HG02763 (cell line): ENCODE results near the gene ZDHHC11B.
A peak's percentile ranks its signal among the peaks of the same experiment; 100 is the strongest.
"Not testable (repeated sequence)": the region's sequence is repeated elsewhere in the genome, so short reads cannot be mapped to it uniquely, and the experiment has no call there.

Experiments used
- ATAC-seq: cut with Tn5 transposase; IDR thresholded peaks from one replicate; pipeline ENCODE4 v1.9.1; 2021; ENCODE audit warnings: mild to moderate bottlenecking, moderate library complexity; ENCODE audit not compliant: unreplicated experiment

ZDHHC11B gene, protein sequence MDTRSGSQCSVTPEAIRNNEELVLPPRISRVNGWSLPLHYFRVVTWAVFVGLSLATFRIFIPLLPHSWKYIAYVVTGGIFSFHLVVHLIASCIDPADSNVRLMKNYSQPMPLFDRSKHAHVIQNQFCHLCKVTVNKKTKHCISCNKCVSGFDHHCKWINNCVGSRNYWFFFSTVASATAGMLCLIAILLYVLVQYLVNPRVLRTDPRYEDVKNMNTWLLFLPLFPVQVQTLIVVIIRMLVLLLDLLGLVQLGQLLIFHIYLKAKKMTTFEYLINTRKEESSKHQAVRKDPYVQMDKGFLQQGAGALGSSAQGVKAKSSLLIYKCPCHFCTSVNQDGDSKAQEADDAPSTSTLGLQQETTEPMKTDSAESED

DNA sequence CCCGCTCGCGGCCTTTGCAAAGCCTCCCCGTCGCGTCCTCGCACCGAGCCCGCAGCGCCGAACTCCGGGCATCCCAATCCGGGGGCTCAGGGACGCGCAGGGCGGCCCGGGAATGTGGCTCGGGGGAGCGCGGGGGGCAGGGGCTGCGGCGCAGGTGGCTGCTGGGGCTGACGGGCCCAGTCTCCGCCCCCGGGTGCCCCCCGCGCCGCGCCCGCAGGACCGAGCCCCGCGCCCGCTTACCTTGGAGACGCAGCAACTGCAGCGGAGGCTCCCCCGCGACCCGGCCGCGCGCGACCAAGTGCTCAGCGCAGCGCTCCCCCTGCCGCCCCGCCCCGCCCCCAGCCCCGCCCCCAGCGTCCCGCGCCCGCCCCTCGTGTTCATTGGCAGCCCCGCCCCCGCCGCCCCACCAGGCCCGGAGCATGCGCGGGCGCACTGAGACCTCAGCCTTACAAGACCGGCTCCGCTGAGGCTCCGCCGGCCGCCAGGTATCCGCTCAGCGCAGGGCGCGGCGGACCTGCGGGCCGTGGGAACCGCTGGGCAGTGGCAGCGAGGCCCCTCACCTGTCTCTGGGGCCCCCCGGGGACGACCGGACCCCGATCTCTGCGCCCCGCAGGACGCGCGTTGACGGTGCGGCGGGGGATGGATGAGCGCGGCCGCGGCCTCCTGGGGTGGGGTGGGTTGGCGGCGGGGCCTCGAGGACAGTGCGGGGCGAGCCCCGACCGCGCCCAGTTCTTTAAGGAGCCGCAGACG is at the start of gene ZDHHC11B:
Gene ZDHHC11B, minus strand, starts transcription at position 302 of the 750 bp plus-strand sequence. CDS start 17,810 bp downstream, outside the sequence.
- peak; percentile 45 for ATAC-seq

DNA sequence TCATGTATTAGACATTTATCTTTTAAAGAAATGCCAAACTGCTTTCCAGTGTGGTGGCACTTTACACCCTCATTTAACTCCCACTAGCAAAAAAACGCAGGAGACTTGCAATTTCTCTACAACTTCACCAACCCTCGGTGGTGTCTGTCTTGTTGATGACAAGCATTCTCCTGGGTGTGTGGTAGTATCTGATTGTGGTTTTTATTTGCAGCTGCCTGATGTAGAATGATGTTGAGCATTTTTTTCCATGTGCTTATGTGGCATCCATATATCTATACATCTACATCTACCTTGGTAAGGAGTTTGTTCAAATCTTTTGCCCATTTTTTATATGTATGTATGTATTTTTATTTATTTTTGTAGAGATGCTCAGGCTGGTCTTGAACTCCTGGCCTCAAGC is 49.5 kb upstream of the ZDHHC11B start:
- ATAC-seq: not testable (repeated sequence)

DNA sequence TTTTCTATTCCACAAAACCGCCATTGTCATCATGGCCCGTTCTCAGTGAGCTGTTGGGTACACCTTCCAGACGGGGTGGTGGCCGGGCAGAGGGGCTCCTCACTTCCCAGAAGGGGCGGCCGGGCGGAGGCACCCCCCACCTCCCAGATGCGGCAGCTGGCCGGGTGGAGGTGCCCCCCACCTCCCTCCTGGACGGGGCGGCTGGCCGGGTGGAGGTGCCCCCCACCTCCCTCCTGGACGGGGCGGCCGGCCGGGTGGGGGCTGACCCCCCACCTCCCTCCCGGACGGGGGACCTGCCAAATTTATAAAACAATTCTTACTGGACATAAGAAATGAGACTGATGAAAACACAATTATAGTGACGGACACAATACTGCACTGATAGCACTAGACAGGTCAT is 43.7 kb upstream of the ZDHHC11B start:
- not testable (repeated sequence) for ATAC-seq

DNA sequence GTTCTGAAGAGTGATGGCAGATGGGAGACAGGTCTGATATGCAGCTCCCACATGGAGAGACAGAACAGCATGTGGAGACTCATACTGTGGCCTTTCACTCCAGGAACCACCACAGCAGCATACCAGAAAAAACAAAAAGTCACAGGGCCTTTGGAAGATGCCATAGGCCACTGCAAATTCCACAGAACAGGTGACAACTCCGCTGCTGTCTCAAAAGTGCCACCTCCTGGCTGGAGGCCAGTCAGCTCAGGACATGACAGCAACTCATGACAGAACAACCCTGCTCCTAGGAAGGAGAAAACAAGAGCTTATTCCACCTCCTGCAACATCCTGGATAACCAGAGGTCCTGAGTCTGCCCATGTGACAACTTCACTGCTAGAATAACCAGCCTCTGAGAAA is 41.0 kb upstream of the ZDHHC11B start:
- not testable (repeated sequence) for ATAC-seq

DNA sequence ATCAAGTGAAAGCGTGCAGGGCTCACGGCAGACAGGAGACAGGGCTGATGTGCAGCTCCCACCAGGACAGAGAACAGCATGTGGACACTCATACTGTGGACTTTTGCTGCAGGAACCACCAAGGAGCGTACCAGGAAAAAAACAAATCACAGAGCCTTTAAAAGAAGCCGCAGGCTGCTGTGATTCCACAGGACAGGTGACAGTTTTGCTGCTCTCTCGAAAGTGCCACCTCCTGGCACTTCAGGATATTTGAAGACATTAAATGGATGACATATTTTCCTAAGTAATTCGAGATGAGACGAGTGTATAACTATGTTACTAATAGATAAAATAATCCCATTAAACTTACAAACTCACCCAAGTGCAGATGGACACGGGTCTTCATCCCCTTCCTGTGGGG is 37.0 kb upstream of the ZDHHC11B start:
- ATAC-seq: no peak

DNA sequence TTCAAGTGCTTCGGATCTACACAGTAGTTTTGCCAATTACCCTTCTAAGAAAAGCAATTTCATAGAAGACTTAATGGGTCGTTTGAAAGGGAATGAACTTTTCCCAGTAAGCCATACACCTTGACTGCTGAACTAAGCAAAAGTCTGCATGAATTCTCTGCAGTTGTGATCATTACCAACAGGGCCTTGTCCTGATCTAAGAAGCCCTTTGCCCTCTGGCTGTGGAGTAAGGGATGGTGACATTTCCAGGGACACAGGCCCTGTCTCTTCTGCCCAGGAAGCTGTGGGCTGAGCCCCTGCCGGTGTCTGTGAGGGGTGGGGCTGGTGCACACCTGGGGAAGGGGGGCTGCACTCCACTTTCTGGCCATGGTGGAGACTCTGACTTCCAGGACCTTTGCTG is 35.7 kb upstream of the ZDHHC11B start:
- ATAC-seq: no peak

DNA sequence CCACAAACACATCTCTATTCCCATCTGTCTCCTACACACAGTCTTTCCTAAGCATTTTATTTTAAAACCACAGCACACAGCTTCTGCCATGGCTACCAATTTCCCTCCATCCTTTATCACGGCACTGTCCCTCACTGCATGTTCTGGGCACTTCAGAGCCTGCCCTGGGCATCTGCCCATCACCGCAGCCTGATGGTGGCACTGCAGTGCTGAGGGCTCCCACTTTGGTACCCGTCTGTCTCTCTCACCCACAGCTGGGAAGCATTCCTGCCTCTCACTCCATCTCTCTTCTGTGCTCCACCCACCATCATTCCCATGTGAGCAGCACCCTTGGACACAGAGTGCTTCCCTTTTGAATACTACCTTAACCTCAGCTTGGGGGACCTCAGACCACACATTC is 34.5 kb upstream of the ZDHHC11B start:
- no peak for ATAC-seq

DNA sequence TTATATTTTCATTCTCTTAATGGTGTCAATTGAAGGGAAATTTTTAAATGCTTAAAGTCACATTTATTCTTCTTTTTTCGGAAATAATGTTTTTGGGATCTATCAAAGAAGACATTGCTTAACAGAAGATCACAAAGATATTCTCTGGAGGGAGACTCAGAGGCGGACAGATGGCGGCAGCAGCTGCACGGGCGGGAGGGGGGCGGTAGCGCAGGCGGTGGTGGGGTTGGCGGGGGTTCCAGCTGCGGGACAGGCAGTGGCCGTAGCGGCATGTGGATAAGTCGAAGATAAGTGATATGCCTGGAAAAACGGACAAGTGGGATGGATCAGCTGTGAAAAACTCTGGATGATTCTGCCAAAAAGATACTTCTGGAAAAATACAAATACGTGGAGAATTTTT is 31.6 kb upstream of the ZDHHC11B start:
- no peak for ATAC-seq

DNA sequence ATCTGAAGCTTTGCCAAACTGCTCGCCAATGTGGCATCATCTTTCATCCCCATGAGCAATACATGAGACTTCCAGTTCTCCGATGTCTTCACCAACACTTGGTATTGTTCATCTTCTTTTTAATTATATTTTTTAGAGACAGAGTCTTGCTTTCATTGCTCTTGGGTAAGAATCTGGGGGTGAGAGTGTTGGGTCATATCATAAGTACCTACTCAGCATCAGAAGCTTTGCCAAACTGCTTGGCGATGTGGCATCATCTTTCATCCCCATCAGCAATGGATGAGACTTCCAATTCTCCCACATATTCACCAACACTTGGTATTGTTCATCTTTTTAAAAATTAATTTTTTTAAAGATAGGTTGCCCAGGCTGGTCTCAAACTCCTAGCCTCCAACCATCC is 30.9 kb upstream of the ZDHHC11B start:
- no peak for ATAC-seq

DNA sequence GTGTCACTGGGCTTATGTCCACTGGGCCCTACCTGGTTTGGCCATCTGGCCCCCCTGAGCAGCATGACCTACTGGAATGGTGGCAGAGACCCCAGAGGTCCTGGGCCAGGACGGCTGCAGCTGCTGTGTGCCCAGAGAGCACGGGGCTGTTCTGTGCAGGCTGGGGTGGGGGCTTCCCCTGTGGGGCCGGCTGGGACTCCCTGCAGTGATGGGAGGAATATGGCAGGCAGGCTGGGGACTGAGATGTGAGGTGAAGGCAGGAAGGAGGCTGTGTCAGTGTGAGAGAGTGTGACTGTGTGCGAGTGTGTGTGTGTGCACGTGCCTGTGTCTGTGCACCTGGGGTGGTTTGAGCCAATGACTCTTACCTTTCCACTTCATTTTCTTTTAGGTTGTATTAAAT is 29.0 kb upstream of the ZDHHC11B start:
- ATAC-seq: not testable (repeated sequence)

DNA sequence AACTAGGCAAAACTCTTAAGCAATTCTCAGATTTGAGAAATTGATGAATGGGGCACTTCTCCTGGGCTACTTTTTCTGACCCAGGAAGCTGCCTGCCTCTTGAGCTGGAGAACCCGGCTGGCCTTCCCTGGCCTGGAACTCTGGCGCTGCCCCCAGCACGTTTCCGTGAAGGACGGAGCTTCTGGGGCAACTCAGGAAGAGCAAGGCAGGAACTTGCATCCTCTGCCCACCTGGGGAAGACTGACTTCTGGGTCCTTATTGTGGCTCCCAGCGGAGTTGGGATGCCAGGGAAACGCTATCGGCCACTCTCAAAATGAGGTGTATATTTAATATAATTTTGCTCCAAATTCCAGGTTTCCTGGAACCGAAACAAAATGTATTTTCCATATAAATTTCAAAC is 26.9 kb upstream of the ZDHHC11B start:
- not testable (repeated sequence) for ATAC-seq

DNA sequence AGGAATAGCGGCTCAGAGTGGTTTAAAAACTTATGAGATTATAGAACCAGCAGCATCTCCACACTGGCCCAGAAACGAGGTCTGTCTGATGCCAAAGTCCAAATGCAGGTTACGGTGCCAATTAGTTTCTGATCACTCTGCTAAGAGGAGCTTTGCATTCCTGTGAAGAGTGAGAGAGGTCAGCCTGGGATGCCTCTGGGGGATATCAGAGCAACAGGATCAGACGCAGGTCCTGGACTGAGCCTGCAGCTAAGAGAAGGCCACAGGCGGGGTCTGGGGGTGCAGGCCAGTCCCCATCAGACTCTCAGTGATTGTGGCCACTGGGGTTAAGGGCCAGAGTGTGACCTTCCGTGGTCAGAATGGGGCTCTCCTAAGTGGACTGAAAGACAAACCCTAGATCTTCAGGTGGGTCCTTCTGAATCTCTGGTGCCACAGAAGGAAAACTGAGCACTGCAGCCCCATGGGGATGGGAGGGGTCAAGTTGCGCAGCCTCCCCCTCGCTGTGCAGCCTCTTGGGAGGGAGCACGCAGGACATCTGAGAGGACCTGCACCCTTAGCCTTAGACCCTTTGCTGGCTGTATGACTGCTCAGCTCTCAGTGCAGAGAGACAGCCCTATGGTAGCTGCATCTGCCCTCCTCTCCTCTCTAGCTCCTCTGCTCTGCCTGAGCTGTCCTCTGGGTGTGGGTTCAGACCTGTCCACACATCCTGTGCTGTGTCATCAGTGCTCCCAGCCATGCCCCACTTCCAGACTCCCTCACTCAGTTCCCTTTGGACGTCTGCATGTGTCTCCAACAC is 23.4 kb upstream of the ZDHHC11B start:
- not testable (repeated sequence) for ATAC-seq

DNA sequence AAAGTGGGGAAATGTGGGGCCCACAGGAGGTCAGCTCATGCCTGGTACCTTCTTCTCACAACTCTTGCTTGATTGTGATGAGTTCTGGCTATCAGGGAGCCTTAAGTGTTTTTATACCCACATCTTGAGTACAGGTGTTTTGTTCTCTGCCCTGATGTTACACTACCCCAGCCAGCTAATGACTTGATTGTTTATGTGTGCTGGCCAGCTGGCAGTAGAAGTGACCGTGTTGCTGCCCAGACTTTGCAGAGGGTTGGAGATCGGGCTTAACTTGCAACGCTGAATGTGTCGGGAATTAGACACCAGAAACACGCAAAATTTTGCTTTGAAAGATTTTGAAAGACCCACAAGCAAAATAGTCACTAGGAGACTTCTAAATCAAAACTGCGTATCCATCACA is 16.9 kb upstream of the ZDHHC11B start:
- ATAC-seq: no peak

DNA sequence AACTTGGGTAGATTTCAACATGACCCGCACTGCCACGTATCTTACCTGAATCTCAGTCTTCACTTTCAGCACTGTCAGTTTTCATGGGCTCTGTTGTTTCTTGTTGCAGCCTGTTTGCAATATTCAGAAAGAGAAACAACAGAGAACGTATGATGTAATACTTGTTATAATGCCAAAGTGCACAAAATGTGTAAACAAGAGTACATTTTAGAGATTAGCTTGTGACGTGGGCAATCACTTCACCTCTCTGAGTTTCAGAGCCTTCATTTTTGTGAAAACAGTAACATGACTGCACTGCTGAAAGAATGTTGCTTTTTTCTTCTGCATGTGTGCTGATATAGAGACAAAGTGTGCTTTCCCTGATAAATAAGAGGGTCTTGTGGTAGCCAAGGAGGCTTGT is 16.5 kb upstream of the ZDHHC11B start:
- not testable (repeated sequence) for ATAC-seq

DNA sequence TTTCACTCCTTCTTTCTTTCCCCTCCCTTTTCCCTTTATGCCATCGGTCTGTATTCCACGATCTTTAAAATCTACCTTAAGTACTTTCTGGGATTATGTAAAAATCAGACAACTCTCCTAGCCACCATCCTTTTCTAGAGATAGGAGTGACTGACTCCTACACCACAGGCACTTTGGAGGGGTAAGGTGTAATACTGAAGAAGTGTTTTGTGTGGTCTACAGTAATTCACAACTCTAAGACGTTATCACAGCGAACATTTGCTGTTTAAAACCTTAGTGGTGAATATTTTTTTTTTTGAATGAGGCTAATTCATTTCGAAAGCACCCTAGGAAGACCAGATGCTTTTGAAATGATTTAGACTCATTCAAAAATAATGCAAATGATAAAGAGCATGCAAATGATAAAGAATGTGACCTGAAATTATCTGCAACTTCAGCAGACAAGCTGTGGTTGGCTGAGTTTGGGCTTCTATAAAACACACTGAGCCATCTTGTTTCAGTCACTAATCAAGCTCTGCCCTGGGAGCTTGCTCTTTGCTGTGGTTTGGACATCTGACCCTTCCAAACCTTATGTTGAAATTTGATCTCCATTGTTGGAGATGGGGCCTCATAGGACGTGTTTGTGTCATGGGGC is 14.1 kb upstream of the ZDHHC11B start:
- ATAC-seq: not testable (repeated sequence)

DNA sequence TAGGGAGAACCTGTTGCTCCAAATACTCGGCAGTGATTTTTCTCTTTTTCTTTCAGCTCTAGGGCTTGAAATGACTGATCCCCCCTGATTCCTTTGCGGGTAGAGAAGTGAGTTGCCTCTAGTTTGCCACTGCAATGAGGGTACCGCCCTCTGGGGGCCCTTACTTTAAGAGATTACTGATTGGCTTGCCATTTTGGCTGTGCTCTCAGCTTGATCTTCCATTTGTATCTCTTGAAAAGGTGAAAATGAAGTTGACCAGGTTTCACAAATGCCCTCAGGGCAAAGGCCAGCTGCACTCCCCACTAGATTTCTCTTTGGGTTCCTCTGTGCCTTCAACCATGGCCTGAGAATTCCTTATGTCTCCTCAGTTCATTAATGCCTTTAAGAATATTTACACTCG is 13.5 kb upstream of the ZDHHC11B start:
- ATAC-seq: not testable (repeated sequence)

DNA sequence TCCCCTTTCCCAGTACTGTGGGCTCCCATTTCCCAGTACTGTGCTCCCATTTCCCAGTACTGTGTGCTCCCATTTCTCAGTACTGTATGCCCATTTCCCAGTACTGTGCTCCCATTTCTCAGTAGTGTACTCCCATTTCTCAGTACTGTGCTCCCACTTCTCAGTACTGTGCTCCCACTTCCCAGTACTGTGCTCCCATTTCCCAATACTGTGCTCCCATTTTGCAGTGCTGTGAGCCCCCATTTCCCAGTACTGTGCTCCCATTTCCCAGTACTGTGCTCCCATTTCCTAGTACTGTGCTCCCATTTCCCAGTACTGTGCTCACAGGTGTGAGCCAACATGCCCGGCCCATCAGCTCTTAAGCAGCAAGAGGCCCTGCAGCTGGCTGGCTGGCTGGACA is 11.3 kb upstream of the ZDHHC11B start:
- not testable (repeated sequence) for ATAC-seq

DNA sequence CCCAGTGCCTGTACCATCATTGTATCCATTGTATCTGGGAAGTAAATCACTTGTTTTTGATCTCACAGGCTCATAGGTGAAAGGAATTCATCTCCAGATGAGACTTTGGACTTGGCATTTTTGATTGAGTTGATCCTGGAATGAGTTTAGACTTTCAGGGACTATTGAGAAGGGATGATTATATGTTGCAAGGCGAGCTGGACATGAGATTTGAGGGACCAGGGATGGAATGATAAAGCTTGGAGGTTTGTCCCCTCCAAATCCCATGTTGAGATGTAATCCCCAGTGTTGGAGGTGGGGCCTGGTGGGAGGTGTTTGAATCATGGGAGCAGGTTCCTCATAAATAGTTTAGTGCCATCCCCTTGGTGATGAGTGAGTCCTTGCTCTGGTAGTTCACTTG is 10.4 kb upstream of the ZDHHC11B start:
- not testable (repeated sequence) for ATAC-seq

DNA sequence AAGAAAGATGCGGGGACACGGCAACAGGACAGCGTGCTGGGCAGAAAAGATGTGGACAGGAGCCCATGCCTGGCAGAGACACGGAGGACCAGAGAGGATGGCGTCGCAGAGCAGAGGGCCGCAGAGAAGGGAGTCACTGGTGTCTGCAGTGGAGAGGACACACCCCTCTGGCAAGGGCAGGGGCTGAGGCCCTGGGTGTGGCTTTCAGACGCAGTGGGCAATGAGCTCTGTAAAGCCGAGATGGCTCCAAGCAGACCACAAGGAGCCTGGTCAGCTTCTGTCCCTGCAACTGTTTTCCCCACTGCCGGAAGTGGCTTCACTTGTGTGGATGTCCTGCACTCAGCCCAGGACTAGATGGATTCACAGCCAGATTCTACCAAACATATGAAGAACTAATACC is 4.2 kb upstream of the ZDHHC11B start:
- not testable (repeated sequence) for ATAC-seq

DNA sequence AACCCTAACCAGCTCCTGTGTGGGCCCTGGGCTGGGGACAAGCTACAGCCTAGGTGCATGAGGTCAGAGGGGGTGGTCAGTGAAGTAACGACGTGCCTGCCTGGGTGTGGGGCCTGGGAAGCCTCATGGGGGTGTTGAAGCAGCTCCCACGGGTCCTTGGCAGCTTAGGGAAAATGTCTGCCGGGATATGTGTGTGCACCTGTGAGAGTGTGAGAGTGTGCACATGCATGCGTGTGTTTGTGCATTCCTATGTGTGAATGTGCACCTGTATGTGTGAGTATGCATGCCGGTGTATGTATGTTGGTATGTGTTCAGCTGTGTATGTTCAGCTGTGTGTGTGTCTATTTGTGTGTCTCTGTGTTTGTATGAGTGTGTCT is 3.3 kb upstream of the ZDHHC11B start:
- ATAC-seq: not testable (repeated sequence)
